ENCODE data around the gene WDTC1.

The WDTC1 gene

GRCh38 chr1:27246194-27246593 is 11.8 kb downstream of the WDTC1 start:
- Histone ChIP-seq H3K9me3 (ENCODE audit: control insufficient read depth, low read length) (no peaks in the 10 kb centered on the region), H3K9ac (no peak overlapping the region), H3K4me1 (peaks cover 2% of the 10 kb centered on the region), H3K4me3 (ENCODE audit: low read depth, low read length) (no peak overlapping the region), H2AFZ (no peak overlapping the region), H3K4me2 (ENCODE audit: low read length) (no peak overlapping the region), H3K27me3 (ENCODE audit: control insufficient read depth, insufficient read depth, low read length) (no peaks in the 10 kb centered on the region), H3K79me2 (peaks cover 17% of the 10 kb centered on the region), H3K36me3 (ENCODE audit: control insufficient read depth, insufficient read depth, low read length) (no peaks in the 10 kb centered on the region), H3K27ac (no peak overlapping the region)
- TF ChIP-seq, protein P1, sequence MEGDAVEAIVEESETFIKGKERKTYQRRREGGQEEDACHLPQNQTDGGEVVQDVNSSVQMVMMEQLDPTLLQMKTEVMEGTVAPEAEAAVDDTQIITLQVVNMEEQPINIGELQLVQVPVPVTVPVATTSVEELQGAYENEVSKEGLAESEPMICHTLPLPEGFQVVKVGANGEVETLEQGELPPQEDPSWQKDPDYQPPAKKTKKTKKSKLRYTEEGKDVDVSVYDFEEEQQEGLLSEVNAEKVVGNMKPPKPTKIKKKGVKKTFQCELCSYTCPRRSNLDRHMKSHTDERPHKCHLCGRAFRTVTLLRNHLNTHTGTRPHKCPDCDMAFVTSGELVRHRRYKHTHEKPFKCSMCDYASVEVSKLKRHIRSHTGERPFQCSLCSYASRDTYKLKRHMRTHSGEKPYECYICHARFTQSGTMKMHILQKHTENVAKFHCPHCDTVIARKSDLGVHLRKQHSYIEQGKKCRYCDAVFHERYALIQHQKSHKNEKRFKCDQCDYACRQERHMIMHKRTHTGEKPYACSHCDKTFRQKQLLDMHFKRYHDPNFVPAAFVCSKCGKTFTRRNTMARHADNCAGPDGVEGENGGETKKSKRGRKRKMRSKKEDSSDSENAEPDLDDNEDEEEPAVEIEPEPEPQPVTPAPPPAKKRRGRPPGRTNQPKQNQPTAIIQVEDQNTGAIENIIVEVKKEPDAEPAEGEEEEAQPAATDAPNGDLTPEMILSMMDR (IDR thresholded peaks at IDR 0.05): no peak

- TF ChIP-seq, protein P1 (IDR thresholded peaks at IDR 0.05): no peak
- Histone ChIP-seq H3K4me1 (no peaks in the 10 kb centered on the region), H3K4me3 (ENCODE audit: low read depth, low read length) (no peak overlapping the region), H3K36me3 (ENCODE audit: control insufficient read depth, insufficient read depth, low read length) (no peaks in the 10 kb centered on the region), H3K9ac (no peak overlapping the region), H3K27me3 (ENCODE audit: control insufficient read depth, insufficient read depth, low read length) (no peaks in the 10 kb centered on the region), H3K4me2 (ENCODE audit: low read length) (no peak overlapping the region), H3K9me3 (ENCODE audit: control insufficient read depth, low read length) (no peaks in the 10 kb centered on the region), H3K27ac (no peak overlapping the region), H2AFZ (no peak overlapping the region), H3K79me2 (peaks cover 7% of the 10 kb centered on the region)
Measured at GRCh38 chr1:27253596-27253995, 19.2 kb downstream of the WDTC1 start.

DNA sequence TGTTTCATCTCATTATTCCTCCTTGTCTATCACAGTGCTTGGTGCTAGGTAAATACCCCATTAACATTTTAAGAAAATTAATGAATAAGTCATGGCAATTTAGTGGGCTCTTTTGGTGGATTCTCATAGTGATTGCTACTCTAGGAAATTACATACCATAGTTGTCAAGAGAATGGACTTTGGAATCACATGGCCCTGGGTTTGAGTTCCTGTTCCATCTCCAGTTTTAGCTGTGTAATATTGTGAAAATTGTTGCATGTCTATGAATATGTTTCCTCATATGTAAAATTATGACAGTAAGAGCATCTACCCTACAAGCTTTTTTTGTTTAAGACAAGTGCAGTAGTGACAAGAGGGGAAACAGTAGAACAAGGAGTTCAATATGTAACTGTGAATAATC is 20.7 kb downstream of the WDTC1 start:
- Histone ChIP-seq H3K79me2 (peaks cover 7% of the 10 kb centered on the region), H3K9me3 (ENCODE audit: control insufficient read depth, low read length) (no peaks in the 10 kb centered on the region), H3K36me3 (ENCODE audit: control insufficient read depth, insufficient read depth, low read length) (no peaks in the 10 kb centered on the region), H3K27me3 (ENCODE audit: control insufficient read depth, insufficient read depth, low read length) (no peaks in the 10 kb centered on the region), H3K4me3 (ENCODE audit: low read depth, low read length) (no peak overlapping the region), H3K4me2 (ENCODE audit: low read length) (no peak overlapping the region), H3K9ac (no peak overlapping the region), H2AFZ (no peak overlapping the region), H3K27ac (no peak overlapping the region), H3K4me1 (no peaks in the 10 kb centered on the region)
- TF ChIP-seq, protein P1 (IDR thresholded peaks at IDR 0.05): no peak

- H2AFZ ChIP-seq: no peak overlapping the region
- no peaks in the 10 kb centered on the region for H3K27me3 ChIP-seq (ENCODE audit: control insufficient read depth, insufficient read depth, low read length)
- H3K27ac ChIP-seq: no peak overlapping the region
- no peak overlapping the region for H3K4me2 ChIP-seq (ENCODE audit: low read length)
- TF ChIP-seq, protein P1 (IDR thresholded peaks at IDR 0.05): no peak
- H3K36me3 ChIP-seq (ENCODE audit: control insufficient read depth, insufficient read depth, low read length): no peaks in the 10 kb centered on the region
- no peak overlapping the region for H3K4me3 ChIP-seq (ENCODE audit: low read depth, low read length)
- H3K79me2 ChIP-seq: peaks cover 5% of the 10 kb centered on the region
- H3K9me3 ChIP-seq (ENCODE audit: control insufficient read depth, low read length): no peaks in the 10 kb centered on the region
- H3K9ac ChIP-seq: no peak overlapping the region
- H3K4me1 ChIP-seq: no peaks in the 10 kb centered on the region
Measured at GRCh38 chr1:27257155-27257554, 22.7 kb downstream of the WDTC1 start.

DNA sequence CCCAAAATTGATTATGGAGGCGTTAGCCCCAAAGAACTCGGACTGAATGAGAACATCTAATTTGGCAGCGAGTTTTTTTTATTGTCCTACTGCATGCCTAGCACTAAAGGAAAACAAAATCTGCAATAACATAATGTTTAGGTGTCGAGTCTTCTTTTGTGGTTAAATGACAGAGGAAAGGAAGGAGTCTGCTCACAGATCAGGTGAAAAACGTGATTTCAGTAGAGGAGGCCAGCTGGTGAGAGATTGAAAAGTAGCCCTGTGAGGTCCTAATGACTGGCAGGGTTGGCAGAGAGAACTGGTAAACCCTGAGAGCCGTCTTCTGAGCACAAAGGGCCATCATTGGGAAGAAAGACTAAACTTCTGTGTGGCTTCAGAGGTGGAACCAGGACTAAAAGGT is 24.2 kb downstream of the WDTC1 start:
- no peak overlapping the region for H3K4me3 ChIP-seq (ENCODE audit: low read depth, low read length)
- H2AFZ ChIP-seq: no peak overlapping the region
- H3K27ac ChIP-seq: no peak overlapping the region
- no peaks in the 10 kb centered on the region for H3K27me3 ChIP-seq (ENCODE audit: control insufficient read depth, insufficient read depth, low read length)
- TF ChIP-seq, protein P1 (IDR thresholded peaks at IDR 0.05): no peak
- H3K79me2 ChIP-seq: peaks cover 5% of the 10 kb centered on the region
- no peaks in the 10 kb centered on the region for H3K4me1 ChIP-seq
- H3K9ac ChIP-seq: no peak overlapping the region
- H3K4me2 ChIP-seq (ENCODE audit: low read length): no peak overlapping the region
- no peaks in the 10 kb centered on the region for H3K36me3 ChIP-seq (ENCODE audit: control insufficient read depth, insufficient read depth, low read length)
- H3K9me3 ChIP-seq (ENCODE audit: control insufficient read depth, low read length): no peaks in the 10 kb centered on the region

Measured in parathyroid adenoma (tissue), 2 donors.